DND-41 (cell line): Measurements from ENCODE around the gene TRIAP1.
A peak's percentile ranks its signal among the peaks of the same experiment; 100 is the strongest.

Experiments
- ATAC-seq: fragments of 200-7000 bp; cut with Tn5 transposase; 3 replicates; pipeline ENCODE4 v1.9.1; 2021; ENCODE audit warnings: low read depth; ENCODE audit not compliant: insufficient read depth
- DNase-seq: peaks from one replicate; pipeline ENCODE4 v3.0.0-alpha.2; 2020
- H2AFZ ChIP-seq: 2 replicates; pipeline ENCODE4 v1.6.0; 2012; ENCODE audit warnings: low read depth, low read length
- H3K27ac ChIP-seq: 2 replicates; pipeline ENCODE4 v1.5.1; 2012; ENCODE audit warnings: low read length, inconsistent platforms
- H3K27me3 ChIP-seq: fragments of 200-600 bp; sonication (generic); 2 replicates; pipeline ENCODE4 v1.6.0; 2012; ENCODE audit warnings: low read length, mild to moderate bottlenecking, inconsistent platforms; ENCODE audit not compliant: insufficient read depth, poor library complexity
- H3K36me3 ChIP-seq: 2 replicates; pipeline ENCODE4 v1.5.1; 2012; ENCODE audit warnings: low read length, inconsistent platforms; ENCODE audit not compliant: insufficient read depth
- H3K4me1 ChIP-seq: 2 replicates; pipeline ENCODE4 v1.5.1; 2012; ENCODE audit warnings: mild to moderate bottlenecking, low read length; ENCODE audit not compliant: insufficient read depth
- H3K4me2 ChIP-seq: 2 replicates; pipeline ENCODE4 v1.6.0; 2012; ENCODE audit warnings: mild to moderate bottlenecking, moderate library complexity, low read length, inconsistent platforms; ENCODE audit not compliant: insufficient read depth
- H3K4me3 ChIP-seq, 2 experiments: fragments of 200-600 bp in 1 of 2; shearing (Covaris generic) in 1 of 2; 2 replicates each; pipeline ENCODE4 v1.5.1; 2012 to 2016; ENCODE audit warnings: inconsistent platforms in 2 of 2, low read length in 2 of 2, mild to moderate bottlenecking in 2 of 2, low read depth in 1 of 2, moderate library complexity in 1 of 2
- H3K79me2 ChIP-seq: 2 replicates; pipeline ENCODE4 v1.6.0; 2012; ENCODE audit warnings: low read length, inconsistent platforms; ENCODE audit not compliant: insufficient read depth
- H3K9ac ChIP-seq: 2 replicates; pipeline ENCODE4 v1.6.0; 2012; ENCODE audit warnings: low read depth, mild to moderate bottlenecking, inconsistent platforms, low read length, moderate library complexity
- H3K9me3 ChIP-seq: 2 replicates; pipeline ENCODE4 v1.5.1; 2012; ENCODE audit warnings: low read length, moderate library complexity, mild to moderate bottlenecking, inconsistent platforms; ENCODE audit not compliant: insufficient read depth, severe bottlenecking
- H4K20me1 ChIP-seq: 2 replicates; pipeline ENCODE4 v1.6.0; 2012; ENCODE audit warnings: low read length; ENCODE audit not compliant: insufficient read depth
- CTCF ChIP-seq: IDR thresholded peaks from 2 replicates; pipeline ENCODE4 v1.5.1; 2012; ENCODE audit warnings: borderline replicate concordance, low read length, moderate library complexity, mild to moderate bottlenecking; ENCODE audit not compliant: poor library complexity, severe bottlenecking; ENCODE audit errors: extremely low read depth
- EZH2 ChIP-seq: IDR thresholded peaks from 3 replicates; pipeline ENCODE4 v1.6.1; 2012; ENCODE audit warnings: borderline replicate concordance, low read depth, mild to moderate bottlenecking, moderate library complexity, low read length, inconsistent platforms; ENCODE audit not compliant: severe bottlenecking

Gene TRIAP1

GRCh38 chr12:120469450-120470149 lies 23.4 kb upstream of the TRIAP1 start, which contains the start of gene SRSF9:
TSS of gene SRSF9 (minus strand) at chr12:120469748. CDS start at chr12:120469609, 139 bp downstream.
- Histone ChIP-seq H2AFZ (peak within 1 kb of the TSS; percentile 97), H3K36me3 (peaks cover 32% of the 10 kb centered on the region), H4K20me1 (peaks cover 37% of the 10 kb centered on the region), H3K4me3 (peak within 1 kb of the TSS; percentile 81 to 89), H3K4me2 (peak within 1 kb of the TSS; percentile 78), H3K27me3 (no peaks in the 10 kb centered on the region), H3K9me3 (no peaks in the 10 kb centered on the region), H3K4me1 (peaks cover 48% of the 10 kb centered on the region), H3K9ac (peak within 1 kb of the TSS; percentile 89), H3K79me2 (peaks cover 75% of the 10 kb centered on the region), H3K27ac (peak within 1 kb of the TSS; percentile 90)
- peak; percentile 96 for DNase-seq
- TF ChIP-seq CTCF (peak; percentile 97), EZH2 (no peak)
- ATAC-seq = peak; percentile 89

DNA sequence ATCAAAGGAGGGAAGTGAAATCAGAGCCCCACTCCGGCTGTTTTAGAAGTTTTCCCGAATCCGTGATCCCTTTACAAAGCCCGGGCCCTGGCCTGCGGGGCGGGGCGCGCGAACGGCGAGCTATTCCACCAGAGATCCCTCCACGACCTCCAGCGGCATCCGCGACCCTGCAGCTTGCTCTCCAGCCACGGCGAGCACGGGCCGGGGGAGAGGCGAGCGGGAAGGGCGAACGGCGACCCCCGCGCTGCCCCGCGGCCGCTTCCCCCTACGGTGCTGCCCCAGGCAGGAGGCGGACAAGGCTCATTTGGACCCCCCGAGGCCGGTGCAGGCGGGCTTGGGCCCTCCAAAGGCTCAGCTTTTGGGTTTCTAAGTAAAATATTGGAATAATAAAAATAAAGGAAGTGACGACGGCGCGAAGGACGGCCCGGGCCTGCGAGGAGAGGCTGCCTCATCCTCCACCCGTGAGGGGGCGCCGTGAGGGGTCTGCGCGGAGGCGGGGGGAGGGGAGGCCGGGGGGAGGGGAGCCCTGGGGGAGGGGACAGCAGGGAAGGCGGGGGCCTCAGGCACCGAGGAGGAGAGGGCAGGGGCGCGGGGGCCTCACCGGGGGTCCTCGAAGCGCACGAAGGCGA lies 22.8 kb upstream of the TRIAP1 start:
- ATAC-seq = peak; percentile 54
- Histone ChIP-seq H3K79me2 (peaks cover 80% of the 10 kb centered on the region), H2AFZ (peak overlapping the region; percentile 89), H3K27me3 (no peaks in the 10 kb centered on the region), H3K9ac (peak overlapping the region; percentile 89), H3K4me1 (peaks cover 48% of the 10 kb centered on the region), H3K4me2 (peak overlapping the region; percentile 78), H3K27ac (peak overlapping the region; percentile 90), H3K9me3 (no peaks in the 10 kb centered on the region), H3K36me3 (peaks cover 39% of the 10 kb centered on the region), H3K4me3 (peak overlapping the region; percentile 81 to 89), H4K20me1 (peaks cover 40% of the 10 kb centered on the region)
- peak; percentile 67 for DNase-seq
- TF ChIP-seq EZH2 (no peak), CTCF (peak; percentile 48)

DNA sequence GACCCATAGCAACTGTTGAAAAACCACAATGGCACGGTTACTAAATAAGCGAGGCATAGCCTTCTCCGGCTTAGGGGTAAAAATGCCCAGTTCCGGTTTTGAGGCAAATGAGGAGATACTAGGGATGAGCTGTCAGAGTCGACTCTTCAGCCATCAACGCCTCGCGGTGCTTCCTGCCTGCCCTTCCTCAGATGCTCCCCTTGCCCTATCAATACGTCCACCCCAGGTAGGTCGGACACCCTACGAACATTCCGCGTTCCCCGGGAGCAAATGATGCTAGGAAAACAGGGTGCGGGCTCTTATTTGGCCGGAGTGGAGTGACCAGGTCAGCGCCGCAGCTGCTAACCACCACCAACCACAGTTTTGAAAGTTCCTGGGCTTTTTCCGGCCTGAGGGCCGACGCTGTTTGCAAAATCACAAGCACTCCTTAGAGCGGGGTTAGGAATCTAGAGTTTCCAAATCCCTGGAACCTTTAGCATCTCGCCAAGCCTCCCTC lies 22.2 kb upstream of the TRIAP1 start:
- peak overlapping the region; percentile 78 for H3K4me2 ChIP-seq
- peaks cover 44% of the 10 kb centered on the region for H3K36me3 ChIP-seq
- H4K20me1 ChIP-seq = peaks cover 45% of the 10 kb centered on the region
- no peak overlapping the region for H2AFZ ChIP-seq
- peak overlapping the region; percentile 89 for H3K9ac ChIP-seq
- no peak for TF ChIP-seq EZH2
- no peak for TF ChIP-seq CTCF
- DNase-seq (peak; percentile 20), ATAC-seq (no peak)
- H3K79me2 ChIP-seq = peaks cover 83% of the 10 kb centered on the region
- no peaks in the 10 kb centered on the region for H3K9me3 ChIP-seq
- peaks cover 48% of the 10 kb centered on the region for H3K4me1 ChIP-seq
- peak overlapping the region; percentile 46 for H3K27ac ChIP-seq
- no peaks in the 10 kb centered on the region for H3K27me3 ChIP-seq
- H3K4me3 ChIP-seq = peak overlapping the region; percentile 81 to 89
